ENCODE results near the gene PTPRN2. TPM values are rescaled to one million over a fixed set of nuclear protein-coding genes. Genes with fewer than 3 reads are reported as not detected.

The PTPRN2 gene
- total and polyA plus RNA-seq, 2 donors (not counting 3 experiments of a cell fraction or from before 2014, with no cell fraction given) = 0.62 to 0.88 TPM

DNA sequence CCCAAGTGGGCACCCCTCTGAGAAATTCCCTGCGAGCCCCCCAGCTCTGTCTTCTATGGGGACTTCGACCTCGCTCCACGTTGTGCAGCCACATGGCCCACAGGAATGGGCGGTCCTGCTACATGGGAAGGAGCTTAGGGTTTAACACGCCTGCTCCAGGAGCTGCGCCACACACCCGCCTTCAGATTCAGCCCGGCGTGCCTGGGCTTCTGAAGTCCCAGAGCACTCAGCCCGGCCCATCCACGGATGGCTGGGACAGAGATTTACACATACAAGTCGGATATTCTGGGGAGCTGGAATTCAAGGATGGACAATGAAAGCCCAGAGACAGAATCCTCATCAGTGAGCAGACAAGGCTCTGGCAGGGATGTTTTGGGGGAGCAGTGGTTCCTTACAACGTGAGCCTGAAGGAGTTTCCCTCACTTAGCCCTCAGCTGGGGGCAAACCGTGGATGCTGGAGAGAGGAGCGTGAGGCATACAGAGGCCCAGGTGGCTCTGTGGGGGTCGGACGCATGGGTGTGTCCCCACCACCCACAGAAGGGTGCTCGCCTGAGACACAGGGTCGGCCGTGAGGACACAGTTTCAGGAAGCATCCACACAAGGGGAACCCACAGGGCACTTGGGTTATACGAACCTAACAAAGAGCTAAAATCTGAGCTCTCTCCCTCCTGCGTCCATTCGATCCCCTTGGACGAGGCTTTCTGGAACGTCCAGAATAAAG is 877.9 kb downstream of the PTPRN2 start:
- FAIRE-seq (no peak), DNase-seq (ENCODE audit: low read depth, low spot score) (no peak)
- H2AFZ ChIP-seq (ENCODE audit: low read depth, low read length) = no peak overlapping the region
- intact Hi-C loops (cut with micrococcal nuclease) (no loop called here), dilution Hi-C loops (cut with MboI; ENCODE audit: extremely low pct_ligation_motif_present, low sequenced_read_pairs) (no loop called here)
- no peaks in the 10 kb centered on the region for H3K9me3 ChIP-seq (replicated peaks; ENCODE audit: control insufficient read depth, insufficient read depth, low read length)
- BruUV-seq (replicated peaks) = no TSS peak
- H3K4me1 ChIP-seq (ENCODE audit: control insufficient read depth, extremely low read depth, insufficient read depth, low read length) = no peaks in the 10 kb centered on the region
- TF ChIP-seq, protein P1, sequence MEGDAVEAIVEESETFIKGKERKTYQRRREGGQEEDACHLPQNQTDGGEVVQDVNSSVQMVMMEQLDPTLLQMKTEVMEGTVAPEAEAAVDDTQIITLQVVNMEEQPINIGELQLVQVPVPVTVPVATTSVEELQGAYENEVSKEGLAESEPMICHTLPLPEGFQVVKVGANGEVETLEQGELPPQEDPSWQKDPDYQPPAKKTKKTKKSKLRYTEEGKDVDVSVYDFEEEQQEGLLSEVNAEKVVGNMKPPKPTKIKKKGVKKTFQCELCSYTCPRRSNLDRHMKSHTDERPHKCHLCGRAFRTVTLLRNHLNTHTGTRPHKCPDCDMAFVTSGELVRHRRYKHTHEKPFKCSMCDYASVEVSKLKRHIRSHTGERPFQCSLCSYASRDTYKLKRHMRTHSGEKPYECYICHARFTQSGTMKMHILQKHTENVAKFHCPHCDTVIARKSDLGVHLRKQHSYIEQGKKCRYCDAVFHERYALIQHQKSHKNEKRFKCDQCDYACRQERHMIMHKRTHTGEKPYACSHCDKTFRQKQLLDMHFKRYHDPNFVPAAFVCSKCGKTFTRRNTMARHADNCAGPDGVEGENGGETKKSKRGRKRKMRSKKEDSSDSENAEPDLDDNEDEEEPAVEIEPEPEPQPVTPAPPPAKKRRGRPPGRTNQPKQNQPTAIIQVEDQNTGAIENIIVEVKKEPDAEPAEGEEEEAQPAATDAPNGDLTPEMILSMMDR (IDR thresholded peaks at IDR 0.05; ENCODE audit: extremely low read depth in 1 of 2, insufficient read depth in 1 of 2, low read depth in 1 of 2, low read length in 2 of 2) = no peak
- no peak for TF ChIP-seq JUN (IDR thresholded peaks at IDR 0.05; ENCODE audit: borderline replicate concordance, insufficient read depth, insufficient read length, low read depth)
- no peak for TF ChIP-seq POLR2AphosphoS5 (IDR thresholded peaks at IDR 0.05; ENCODE audit: insufficient read depth, low read depth, low read length)
- no peak for TF ChIP-seq POLR2A (IDR thresholded peaks at IDR 0.05; ENCODE audit: low read depth, low read length)
- TF ChIP-seq GATA2 (IDR thresholded peaks at IDR 0.05; ENCODE audit: insufficient read depth, insufficient read length, low read depth, low read length) = no peak
- no peak for TF ChIP-seq MYC (IDR thresholded peaks at IDR 0.05; ENCODE audit: low read depth, low read length)
- no peak for TF ChIP-seq EZH2 (IDR thresholded peaks at IDR 0.05; ENCODE audit: borderline replicate concordance, low read depth, low read length, severe bottlenecking)
- TF ChIP-seq FOS (IDR thresholded peaks at IDR 0.05; ENCODE audit: borderline replicate concordance, insufficient read depth, low read length) = no peak
- TF ChIP-seq, protein P2, sequence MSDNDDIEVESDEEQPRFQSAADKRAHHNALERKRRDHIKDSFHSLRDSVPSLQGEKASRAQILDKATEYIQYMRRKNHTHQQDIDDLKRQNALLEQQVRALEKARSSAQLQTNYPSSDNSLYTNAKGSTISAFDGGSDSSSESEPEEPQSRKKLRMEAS (IDR thresholded peaks at IDR 0.05; ENCODE audit: insufficient read depth, insufficient read length) = no peak
- no peaks in the 10 kb centered on the region for H4K20me1 ChIP-seq (replicated peaks; ENCODE audit: control insufficient read depth, extremely low read depth, insufficient read depth, low read length)
- H3K79me2 ChIP-seq (ENCODE audit: control insufficient read depth, insufficient read depth, low read length) = no peaks in the 10 kb centered on the region
- no peak overlapping the region for H3K4me3 ChIP-seq (replicated peaks in 1 of 3; ENCODE audit: insufficient read depth in 1 of 3, low read depth in 1 of 3, low read length in 3 of 3)
- H3K27ac ChIP-seq (ENCODE audit: insufficient read depth, low read depth, low read length) = no peak overlapping the region
- CTCF ChIA-PET = no interaction called here
- no peak overlapping the region for H3K4me2 ChIP-seq (ENCODE audit: insufficient read depth, low read length)
- no peaks in the 10 kb centered on the region for H3K9me1 ChIP-seq (replicated peaks; ENCODE audit: control insufficient read depth, extremely low read depth, insufficient read depth, low read length)
- no peaks in the 10 kb centered on the region for H3K36me3 ChIP-seq (ENCODE audit: control insufficient read depth in 2 of 2, extremely low read depth in 1 of 2, insufficient read depth in 2 of 2, low read length in 2 of 2)
- POLR2A ChIA-PET = no interaction called here
- no peaks in the 10 kb centered on the region for H3K27me3 ChIP-seq (ENCODE audit: control insufficient read depth in 2 of 2, insufficient read depth in 2 of 2, low read length in 2 of 2)
- H3K9ac ChIP-seq (replicated peaks; ENCODE audit: extremely low read depth, insufficient read depth, low read length) = no peak overlapping the region

Measured in endothelial cell of umbilical vein (primary cell).